Peyer's patch (tissue), 4 donors: Measurements from ENCODE around the gene PDXP. TPM values are rescaled to one million over a fixed set of nuclear protein-coding genes. Genes with fewer than 3 reads are reported as not detected.

Experiments used
- DNase-seq, 3 donors: peaks; one replicate each; pipeline ENCODE4 v3.0.0-alpha.2; 2017 to 2019
- H3K27ac ChIP-seq, 4 donors: fragments of 200-600 bp; sonication (generic); one replicate each; pipeline ENCODE4 v1.5.1; 2016 to 2019
- H3K27me3 ChIP-seq, 2 donors: fragments of 200-600 bp; sonication (generic); one replicate each; pipeline ENCODE4 v1.5.1; 2019
- H3K36me3 ChIP-seq, 3 donors: fragments of 200-600 bp; sonication (generic); one replicate each; pipeline ENCODE4 v1.5.1; 2016 to 2019
- H3K4me1 ChIP-seq, 4 donors: fragments of 200-600 bp; sonication (generic); one replicate each; pipeline ENCODE4 v1.5.1; 2016 to 2019
- H3K4me3 ChIP-seq, 4 donors: fragments of 200-600 bp; sonication (generic); 1 replicate in 3 of 4; 2 replicates in 1 of 4; pipeline ENCODE4 v1.5.1; 2016 to 2019; ENCODE audit warnings: mild to moderate bottlenecking in 1 of 4
- H3K9me3 ChIP-seq, 4 donors: fragments of 200-600 bp; sonication (generic); one replicate each; pipeline ENCODE4 v1.5.1; 2016 to 2019; ENCODE audit warnings: mild to moderate bottlenecking in 1 of 4
- POLR2A ChIP-seq, 2 donors: fragments of 450-650 bp; IDR thresholded peaks; one replicate each; pipeline ENCODE4 v1.5.1; 2017; ENCODE audit warnings: antibody characterized with exemption in 2 of 2, mild to moderate bottlenecking in 2 of 2, moderate library complexity in 2 of 2
- total RNA-seq, 4 donors: library from RNA; depleted of rRNA; stranded (reverse); fragments of >200 nt; gene quantifications; one replicate each; pipeline ENCODE4 v1.1.0, GENCODE V29; 2016
- TF ChIP-seq, protein P1 (sequence below), 6 experiments: fragments of 450-650 bp in 4 of 6; fragments of 200-600 bp in 2 of 6; sonication (generic) in 1 of 6; IDR thresholded peaks; one replicate each; pipeline ENCODE4 v1.5.1; 2017 to 2019; ENCODE audit warnings: antibody characterized with exemption in 6 of 6, mild to moderate bottlenecking in 3 of 6, moderate library complexity in 1 of 6

Gene PDXP
- total RNA-seq, 4 donors from 2014 or later, result 19.0 to 146 (median 111) TPM

DNA sequence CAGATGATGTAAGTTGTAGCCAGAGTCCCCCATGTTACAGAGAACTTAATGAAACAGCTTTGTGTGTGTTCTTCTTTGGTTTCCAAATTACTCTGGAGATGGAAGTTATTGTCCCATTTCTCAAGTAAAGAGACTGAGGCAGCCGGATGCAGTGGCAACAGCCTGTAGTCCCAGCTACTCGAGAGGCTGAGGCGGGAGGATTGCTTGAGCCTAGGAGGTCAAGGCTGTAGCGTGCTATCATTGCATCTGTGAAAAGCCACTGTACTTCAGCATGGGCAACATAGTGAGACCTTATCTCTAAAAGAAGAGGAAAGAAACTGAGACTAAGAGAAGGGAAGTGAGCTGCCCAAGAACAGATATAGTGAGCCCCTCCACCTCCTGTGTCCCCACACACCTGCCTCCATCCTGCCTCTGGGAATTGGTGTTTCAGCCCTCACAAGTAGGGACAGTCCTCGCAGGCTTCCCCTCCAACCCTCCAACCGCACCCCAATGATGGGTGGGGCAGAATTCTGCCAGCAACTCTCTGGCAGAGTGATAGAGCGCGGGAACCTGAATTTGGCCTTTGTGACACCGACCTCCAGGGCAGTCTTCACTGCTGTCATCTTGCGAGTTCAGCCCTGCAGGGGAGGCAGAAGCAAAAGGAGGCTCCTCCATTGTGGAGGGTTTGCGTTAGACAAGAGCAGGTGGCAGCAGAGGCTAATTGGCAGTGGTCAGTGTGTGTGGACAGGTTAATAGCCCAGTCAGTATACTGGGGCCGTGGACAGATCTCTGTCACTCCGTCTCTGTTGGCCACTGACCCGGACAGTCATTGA, 1.6 kb downstream of the PDXP start:
- peak; percentile 5 to 11 for TF ChIP-seq POLR2A (IDR thresholded peaks at IDR 0.05)
- TF ChIP-seq, protein P1, sequence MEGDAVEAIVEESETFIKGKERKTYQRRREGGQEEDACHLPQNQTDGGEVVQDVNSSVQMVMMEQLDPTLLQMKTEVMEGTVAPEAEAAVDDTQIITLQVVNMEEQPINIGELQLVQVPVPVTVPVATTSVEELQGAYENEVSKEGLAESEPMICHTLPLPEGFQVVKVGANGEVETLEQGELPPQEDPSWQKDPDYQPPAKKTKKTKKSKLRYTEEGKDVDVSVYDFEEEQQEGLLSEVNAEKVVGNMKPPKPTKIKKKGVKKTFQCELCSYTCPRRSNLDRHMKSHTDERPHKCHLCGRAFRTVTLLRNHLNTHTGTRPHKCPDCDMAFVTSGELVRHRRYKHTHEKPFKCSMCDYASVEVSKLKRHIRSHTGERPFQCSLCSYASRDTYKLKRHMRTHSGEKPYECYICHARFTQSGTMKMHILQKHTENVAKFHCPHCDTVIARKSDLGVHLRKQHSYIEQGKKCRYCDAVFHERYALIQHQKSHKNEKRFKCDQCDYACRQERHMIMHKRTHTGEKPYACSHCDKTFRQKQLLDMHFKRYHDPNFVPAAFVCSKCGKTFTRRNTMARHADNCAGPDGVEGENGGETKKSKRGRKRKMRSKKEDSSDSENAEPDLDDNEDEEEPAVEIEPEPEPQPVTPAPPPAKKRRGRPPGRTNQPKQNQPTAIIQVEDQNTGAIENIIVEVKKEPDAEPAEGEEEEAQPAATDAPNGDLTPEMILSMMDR (IDR thresholded peaks at IDR 0.05), result no peak
- no peak for DNase-seq
- no peaks in the 10 kb centered on the region for H3K36me3 ChIP-seq
- H3K9me3 ChIP-seq, result no peaks in the 10 kb centered on the region
- peak overlapping the region; percentile 59 to 95 (median 82) for H3K4me3 ChIP-seq
- peak overlapping the region; percentile 85 to 98 (median 90) for H3K27ac ChIP-seq
- peaks cover 0 to 57% (median 24%) of the 10 kb centered on the region in 4 donors for H3K4me1 ChIP-seq
- H3K27me3 ChIP-seq, result no peaks in the 10 kb centered on the region

DNA sequence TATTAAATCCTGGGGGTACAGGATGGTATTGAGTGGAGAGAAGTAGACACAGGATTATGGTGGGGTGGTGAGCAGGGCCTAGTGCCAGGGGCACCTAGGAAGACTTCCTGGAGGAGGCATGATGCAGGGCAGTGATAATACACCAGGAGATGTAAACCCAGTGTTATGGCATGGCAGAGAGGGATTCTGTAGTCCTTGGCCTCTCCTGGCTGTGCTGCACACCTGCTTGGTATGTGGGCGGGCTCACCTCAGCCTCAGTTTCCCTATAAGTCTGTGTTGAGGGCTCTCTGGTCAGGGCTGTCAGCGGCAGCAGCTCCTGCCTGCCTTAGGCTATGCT, 2.2 kb downstream of the PDXP start:
- DNase-seq, result no peak
- no peak for TF ChIP-seq POLR2A (IDR thresholded peaks at IDR 0.05)
- TF ChIP-seq, protein P1 (IDR thresholded peaks at IDR 0.05), result no peak
- peaks cover 0 to 5% (median 0%) of the 10 kb centered on the region in 3 donors for H3K36me3 ChIP-seq
- H3K27me3 ChIP-seq, result no peaks in the 10 kb centered on the region
- H3K27ac ChIP-seq, result peak overlapping the region; percentile 85 to 98 (median 90)
- peak overlapping the region in 2 of 4 donors; percentile 72 to 95 for H3K4me3 ChIP-seq
- peaks cover 0 to 52% (median 24%) of the 10 kb centered on the region in 4 donors for H3K4me1 ChIP-seq
- no peaks in the 10 kb centered on the region for H3K9me3 ChIP-seq

DNA sequence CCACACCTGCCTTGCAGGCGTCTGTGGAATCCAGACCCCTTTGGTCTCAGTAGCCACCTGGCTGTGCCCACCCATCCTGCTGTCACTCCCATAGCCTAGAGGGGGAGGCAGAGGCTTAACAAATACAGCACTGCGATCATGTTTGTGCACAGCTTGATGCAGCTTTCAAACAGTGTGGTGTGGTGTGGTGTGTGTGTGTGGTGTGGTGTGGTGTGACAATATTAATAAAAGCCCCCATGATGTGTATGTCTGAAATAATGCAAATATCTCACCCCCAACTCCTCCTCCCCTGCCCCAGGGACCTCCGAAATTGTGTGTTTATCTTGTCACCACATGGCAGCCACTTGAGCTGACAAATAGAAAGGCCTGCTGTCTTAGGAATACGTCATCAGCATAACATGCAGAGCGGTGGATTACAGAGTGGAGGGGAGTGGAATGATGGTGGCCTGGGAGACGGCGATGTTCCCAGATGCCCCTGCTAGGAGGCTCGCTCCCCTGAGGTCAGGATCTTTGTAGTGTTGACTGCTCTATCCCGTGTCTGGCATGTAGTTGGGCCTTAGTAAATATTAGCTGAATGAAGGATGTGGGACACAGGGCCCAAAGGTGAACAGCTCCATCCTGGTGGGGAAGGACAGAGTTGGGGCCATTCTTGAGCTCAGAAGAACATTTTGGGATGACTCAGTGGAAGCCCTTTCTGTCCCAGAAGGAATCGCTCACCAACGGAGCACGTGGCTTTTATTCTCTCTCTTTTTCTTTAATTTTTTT, 2.8 kb downstream of the PDXP start:
- no peak for DNase-seq
- TF ChIP-seq, protein P1 (IDR thresholded peaks at IDR 0.05), result peak in 5 of 6 experiments; percentile 26 to 38 (median 28)
- TF ChIP-seq POLR2A (IDR thresholded peaks at IDR 0.05), result no peak
- peak overlapping the region in 2 of 4 donors; percentile 72 to 95 for H3K4me3 ChIP-seq
- peak overlapping the region; percentile 85 to 98 (median 90) for H3K27ac ChIP-seq
- H3K9me3 ChIP-seq, result no peaks in the 10 kb centered on the region
- H3K27me3 ChIP-seq, result no peaks in the 10 kb centered on the region
- peaks cover 0 to 52% (median 24%) of the 10 kb centered on the region in 4 donors for H3K4me1 ChIP-seq
- peaks cover 0 to 11% (median 0%) of the 10 kb centered on the region in 3 donors for H3K36me3 ChIP-seq

DNA sequence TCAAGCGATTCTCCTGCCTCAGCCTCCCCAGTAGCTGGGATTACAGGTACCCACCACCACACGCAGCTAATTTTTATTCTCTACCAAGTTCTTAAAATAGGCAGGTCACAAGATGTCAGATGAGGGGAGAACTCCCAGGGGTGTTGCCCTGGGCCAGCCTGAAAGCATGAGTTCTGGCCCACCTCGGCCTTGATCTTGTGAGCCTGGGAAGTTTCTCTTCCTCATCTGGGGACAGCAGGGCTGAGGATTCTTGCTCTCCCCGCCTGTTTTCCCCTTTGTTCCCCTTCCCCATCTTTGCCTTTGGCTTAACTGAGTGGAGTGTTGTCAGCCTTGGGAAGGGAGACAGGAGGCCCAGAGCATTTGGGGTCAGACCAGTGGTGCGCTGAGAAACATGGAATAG, 3.5 kb downstream of the PDXP start:
- DNase-seq, result peak in 1 of 3 donors; percentile 54
- Histone ChIP-seq H3K4me3 (no peak overlapping the region), H3K36me3 (peaks cover 0 to 18% (median 0%) of the 10 kb centered on the region in 3 donors), H3K9me3 (no peaks in the 10 kb centered on the region), H3K4me1 (peaks cover 0 to 49% (median 24%) of the 10 kb centered on the region in 4 donors), H3K27ac (peak overlapping the region; percentile 57 to 93 (median 86)), H3K27me3 (no peaks in the 10 kb centered on the region)
- no peak for TF ChIP-seq POLR2A (IDR thresholded peaks at IDR 0.05)
- TF ChIP-seq, protein P1 (IDR thresholded peaks at IDR 0.05), result no peak

DNA sequence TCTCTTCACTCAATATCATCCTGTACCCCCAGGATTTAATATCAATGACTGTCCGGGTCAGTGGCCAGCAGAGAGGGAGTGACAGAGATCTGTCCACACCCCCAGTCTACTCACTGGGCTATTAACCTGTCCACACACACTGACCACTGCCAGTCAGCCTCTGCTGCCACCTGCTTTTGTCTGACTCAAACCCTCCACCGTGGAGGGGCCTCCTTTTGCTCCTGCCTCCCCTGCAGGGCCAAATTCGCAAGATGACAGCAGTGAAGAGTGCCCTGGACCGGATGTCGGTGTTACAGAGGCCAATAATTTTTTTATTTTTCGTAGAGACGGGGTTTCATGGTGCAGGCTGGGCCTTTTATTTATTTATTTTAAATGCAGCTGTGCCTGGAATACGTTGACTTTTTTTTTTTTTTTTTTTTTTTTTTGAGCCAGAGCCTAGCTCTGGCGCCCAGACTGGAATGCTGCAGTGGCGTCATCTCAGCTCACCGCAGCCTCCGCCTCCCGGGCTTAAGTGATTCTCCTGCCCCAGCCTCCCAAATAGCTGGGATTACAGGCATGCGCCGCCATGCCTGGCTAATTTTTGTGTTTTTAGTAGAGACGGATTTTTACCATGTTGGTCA, 5.1 kb downstream of the PDXP start:
- H3K4me1 ChIP-seq, result peaks cover 0 to 39% (median 21%) of the 10 kb centered on the region in 4 donors
- no peak for DNase-seq
- peak overlapping the region; percentile 17 to 93 (median 60) for H3K27ac ChIP-seq
- H3K4me3 ChIP-seq, result no peak overlapping the region
- no peaks in the 10 kb centered on the region for H3K9me3 ChIP-seq
- H3K27me3 ChIP-seq, result no peaks in the 10 kb centered on the region
- H3K36me3 ChIP-seq, result peaks cover 0 to 22% (median 0%) of the 10 kb centered on the region in 3 donors
- TF ChIP-seq POLR2A (IDR thresholded peaks at IDR 0.05), result no peak
- TF ChIP-seq, protein P1 (IDR thresholded peaks at IDR 0.05), result no peak
